Measurements from ENCODE around the gene MTX2. TPM values are rescaled to one million over a fixed set of nuclear protein-coding genes. Genes with fewer than 3 reads are reported as not detected.

MTX2 gene
- 10 to 100 TPM; 12.4 to 17.3 TPM for total RNA-seq

DNA sequence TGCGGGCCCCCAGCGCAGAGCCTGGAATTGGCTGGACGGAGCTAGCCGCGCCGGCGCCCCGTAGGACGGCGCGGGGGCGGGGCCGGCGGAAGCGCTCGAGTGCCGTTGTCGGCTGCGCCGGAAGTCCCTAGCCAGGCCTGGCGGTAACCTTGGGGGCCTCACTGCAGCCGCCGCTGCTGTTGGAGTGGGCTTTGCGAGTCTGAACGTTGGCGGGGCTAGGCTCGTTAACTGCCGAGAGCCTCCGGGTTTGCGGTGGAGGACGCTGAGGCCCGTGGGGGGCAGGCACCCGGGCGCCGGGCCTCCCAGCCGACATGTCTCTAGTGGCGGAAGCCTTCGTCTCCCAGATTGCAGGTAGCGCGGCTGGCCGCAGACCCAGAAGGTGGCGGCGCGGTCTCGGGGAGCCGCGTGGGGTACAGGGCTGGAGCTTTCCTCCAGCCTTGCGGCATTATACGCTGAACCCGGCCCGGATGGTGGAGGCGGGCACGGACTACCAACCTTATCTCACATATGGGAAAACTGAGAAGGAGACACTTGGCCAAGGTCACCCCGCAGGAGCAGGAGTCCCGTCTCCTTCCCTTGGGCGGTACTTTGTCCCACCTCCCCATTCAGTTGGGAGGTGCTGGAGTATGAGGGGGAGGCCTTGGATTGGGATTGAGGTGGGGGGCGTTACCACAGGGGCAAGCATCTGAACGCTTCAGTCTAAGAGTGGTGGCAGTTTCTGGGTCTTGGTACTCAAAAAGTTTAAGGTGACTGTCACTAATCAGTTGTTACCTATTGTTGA lies at the start of gene MTX2:
Gene MTX2, plus strand, starts transcription at position 124 of the 781 bp plus-strand sequence. Its CDS starts 188 bp downstream, at position 312.

Other genes starting within 250 kb of the MTX2 start
- gene EVX2, start 185.5 kb upstream of the MTX2 start, total RNA-seq: not detected
- gene HOXD13, start 176.7 kb upstream of the MTX2 start, total RNA-seq: not detected
- not detected for gene HOXD12, start 169.6 kb upstream of the MTX2 start, total RNA-seq
- gene HOXD11, start 162.2 kb upstream of the MTX2 start, total RNA-seq: not detected
- not detected for gene HOXD10, start 152.7 kb upstream of the MTX2 start, total RNA-seq
- gene HOXD9, start 146.7 kb upstream of the MTX2 start, total RNA-seq: not detected
- 1 to 10 TPM in 1 of 2 donors, not detected in 1; 2.7 TPM for gene HOXD8, start 139.7 kb upstream of the MTX2 start, total RNA-seq
- gene HOXD4, start 117.9 kb upstream of the MTX2 start, total RNA-seq: 1 to 10 TPM in 1 of 2 donors, not detected in 1; 1.7 TPM
- gene HOXD3, start 112.1 kb upstream of the MTX2 start, total RNA-seq: 1 to 10 TPM in 1 of 2 donors, not detected in 1; 2.7 TPM
- not detected for gene HOXD1, start 80.8 kb upstream of the MTX2 start, total RNA-seq